LNCaP clone FGC (cell line): Measurements from ENCODE around the gene RBBP5.

Source experiments
- DNase-seq: peaks from one replicate; pipeline ENCODE4 v3.0.0-alpha.2; 2011; ENCODE audit warnings: low read depth
- H3K4me3 ChIP-seq: 2 replicates; pipeline ENCODE4 v1.5.1; 2011; ENCODE audit warnings: mild to moderate bottlenecking, low read depth, low read length, control low read depth
- CTCF ChIP-seq: IDR thresholded peaks from 2 replicates; pipeline ENCODE4 v1.5.1; 2012; ENCODE audit warnings: mild to moderate bottlenecking; ENCODE audit not compliant: control insufficient read depth, insufficient read depth; ENCODE audit errors: extremely low read depth

Gene RBBP5

GRCh38 chr1:205060746-205061145 is 61.0 kb downstream of the RBBP5 start:
- no peak for DNase-seq
- no peak for TF ChIP-seq CTCF
- H3K4me3 ChIP-seq: no peak overlapping the region

GRCh38 chr1:205059660-205060059 is 62.1 kb downstream of the RBBP5 start:
- no peak for TF ChIP-seq CTCF
- no peak overlapping the region for H3K4me3 ChIP-seq
- DNase-seq: no peak

DNA sequence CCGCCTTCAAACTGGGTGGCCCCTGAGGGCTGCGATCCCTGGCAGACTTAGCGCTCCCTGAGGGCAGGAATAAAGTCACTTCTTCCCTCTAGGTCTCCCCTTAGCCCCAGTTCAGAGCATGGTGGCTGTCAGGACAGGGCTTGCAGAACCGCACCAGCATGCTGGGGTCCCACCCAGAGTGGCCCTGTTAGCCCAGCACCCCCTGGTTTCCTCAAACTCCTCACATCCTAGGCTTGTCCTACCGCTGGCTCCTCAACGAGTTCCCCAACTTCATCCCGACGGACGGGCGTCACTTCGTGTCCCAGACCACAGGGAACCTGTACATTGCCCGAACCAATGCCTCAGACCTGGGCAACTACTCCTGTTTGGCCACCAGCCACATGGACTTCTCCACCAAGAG is 62.9 kb downstream of the RBBP5 start:
- no peak for TF ChIP-seq CTCF
- DNase-seq: no peak
- H3K4me3 ChIP-seq: no peak overlapping the region

DNA sequence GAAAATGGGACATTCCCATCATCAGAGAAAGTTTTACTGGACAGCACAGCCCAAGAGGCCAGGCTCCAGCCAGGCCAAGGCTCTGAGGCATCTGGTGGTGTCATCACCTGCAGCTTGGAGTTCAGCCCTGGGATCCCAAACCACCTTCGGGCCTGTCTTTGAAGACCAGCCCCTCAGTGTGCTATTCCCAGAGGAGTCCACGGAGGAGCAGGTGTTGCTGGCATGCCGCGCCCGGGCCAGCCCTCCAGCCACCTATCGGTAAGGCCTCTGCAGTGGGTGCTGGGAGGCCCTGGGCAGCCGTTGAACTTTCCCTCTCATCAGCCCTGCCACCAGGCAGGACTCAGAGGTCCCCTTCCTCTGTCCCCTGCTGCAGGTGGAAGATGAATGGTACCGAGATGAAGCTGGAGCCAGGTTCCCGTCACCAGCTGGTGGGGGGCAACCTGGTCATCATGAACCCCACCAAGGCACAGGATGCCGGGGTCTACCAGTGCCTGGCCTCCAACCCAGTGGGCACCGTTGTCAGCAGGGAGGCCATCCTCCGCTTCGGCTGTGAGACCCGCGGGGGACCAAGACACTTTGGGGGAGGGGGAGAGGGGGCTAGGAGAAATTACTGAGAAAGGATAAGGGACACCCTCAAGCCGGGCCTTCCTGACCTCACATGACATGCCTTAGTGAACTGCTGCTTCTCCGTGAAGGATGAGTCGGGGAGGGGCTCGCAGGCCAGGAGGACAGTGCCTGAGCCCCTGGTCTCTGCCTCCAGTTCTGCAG is 63.8 kb downstream of the RBBP5 start:
- no peak for DNase-seq
- no peak for TF ChIP-seq CTCF
- no peak overlapping the region for H3K4me3 ChIP-seq

DNA sequence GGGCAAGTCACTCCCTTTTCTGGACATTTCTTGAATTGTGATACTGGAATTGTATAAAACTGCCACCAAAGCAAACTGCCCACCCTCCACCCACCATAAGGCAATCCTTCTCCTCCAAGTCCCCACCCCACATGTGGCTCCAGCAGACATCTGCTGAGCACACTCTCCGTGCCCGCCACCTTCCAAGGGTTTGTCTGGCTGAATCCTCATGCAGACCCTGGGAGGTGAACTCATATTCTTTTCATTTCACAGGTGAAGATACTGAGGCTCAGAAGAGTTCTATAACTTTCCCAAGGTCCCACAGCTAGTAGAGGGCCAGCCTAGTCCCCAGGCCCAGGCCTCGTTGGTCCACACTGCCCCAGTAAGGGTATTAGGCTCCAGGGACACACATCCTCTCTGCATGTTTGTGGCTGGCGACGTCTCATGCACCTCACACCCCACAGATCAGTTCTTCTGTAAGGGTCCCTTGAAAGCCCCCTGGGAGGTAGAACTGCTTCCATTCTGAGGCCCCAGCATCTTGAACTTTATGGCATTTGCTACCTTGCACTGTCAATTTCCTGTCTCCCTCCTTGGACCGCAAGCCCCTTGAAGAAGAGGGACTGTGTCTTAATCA is 64.7 kb downstream of the RBBP5 start:
- no peak for TF ChIP-seq CTCF
- H3K4me3 ChIP-seq: no peak overlapping the region
- DNase-seq: no peak

GRCh38 chr1:205056188-205056611 is 65.6 kb downstream of the RBBP5 start:
- DNase-seq: no peak
- H3K4me3 ChIP-seq: no peak overlapping the region
- no peak for TF ChIP-seq CTCF
